ENCODE data around the gene MSMO1. TPM values are rescaled to one million over a fixed set of nuclear protein-coding genes. Genes with fewer than 3 reads are reported as not detected.
A peak's percentile ranks its signal among the peaks of the same experiment; 100 is the strongest.
"Not testable (repeated sequence)": the region's sequence is repeated elsewhere in the genome, so short reads cannot be mapped to it uniquely, and the experiment has no call there.

Gene MSMO1
- total and polyA plus RNA-seq, 2 of the 8 experiments (the other 6 are each of a cell fraction or from before 2014, with no cell fraction given): 79.8 to 109 TPM

DNA sequence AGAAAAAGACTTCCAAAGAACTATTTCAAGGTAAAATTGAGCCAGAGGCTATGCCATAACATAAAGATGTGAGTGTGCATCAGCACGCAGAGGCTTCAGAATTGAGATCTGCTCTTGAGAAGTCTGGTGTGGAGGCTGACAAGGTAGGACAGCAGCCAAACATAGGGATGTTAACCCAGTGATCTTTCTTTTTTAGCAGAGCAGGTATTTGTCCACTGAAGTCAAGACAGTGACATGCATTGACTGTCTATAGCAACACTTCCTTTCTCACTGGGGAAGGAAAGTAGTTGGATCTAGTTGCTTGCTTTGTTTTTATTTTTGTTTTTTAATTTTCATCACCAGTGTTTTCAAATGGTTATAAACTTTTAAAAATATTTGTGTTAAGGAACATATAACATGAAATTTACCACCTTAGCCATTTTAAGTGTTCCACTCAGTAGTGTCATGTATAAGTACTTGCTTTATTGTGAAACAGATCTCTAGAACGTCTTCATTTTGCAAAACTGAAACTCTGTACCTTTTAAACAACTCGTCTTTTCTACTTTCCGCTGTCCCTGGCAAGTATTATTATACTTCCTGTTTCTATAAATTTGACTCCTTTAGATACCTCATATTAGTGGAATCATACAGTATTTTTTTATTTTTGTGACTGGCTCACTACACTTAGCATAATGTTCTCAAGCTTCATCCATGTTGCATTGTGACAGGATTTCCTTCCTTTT lies 40.7 kb upstream of the MSMO1 start:
- H4K8ac ChIP-seq (ENCODE audit: extremely low read depth, insufficient read depth, low read length); H2AFZ ChIP-seq (ENCODE audit: low read length); H3K36me3 ChIP-seq (ENCODE audit: control insufficient read depth in 2 of 4, insufficient read depth in 4 of 4, low read length in 3 of 4); H3K56ac ChIP-seq (replicated peaks; ENCODE audit: insufficient read length, low read depth, low read length); H4K5ac ChIP-seq (ENCODE audit: insufficient read length, low read depth, low read length); H3K4me1 ChIP-seq (replicated peaks in 1 of 4; ENCODE audit: control insufficient read depth in 3 of 4, insufficient read depth in 4 of 4, low read length in 3 of 4); H3K14ac ChIP-seq (ENCODE audit: insufficient read length); H2BK5ac ChIP-seq (ENCODE audit: low read depth, low read length); H3K23ac ChIP-seq (ENCODE audit: insufficient read length); H3K9ac ChIP-seq (replicated peaks in 1 of 4; ENCODE audit: extremely low read depth in 1 of 4, low read depth in 3 of 4, low read length in 3 of 4); H4K20me1 ChIP-seq (replicated peaks in 1 of 2; ENCODE audit: control insufficient read depth in 1 of 2, insufficient read depth in 2 of 2, low read length in 2 of 2); H3K23me2 ChIP-seq (ENCODE audit: low read depth, low read length); POLR2A ChIA-PET (ENCODE audit: partially characterized antibody); H2BK15ac ChIP-seq (ENCODE audit: low read length); CTCF ChIA-PET (ENCODE audit: partially characterized antibody); H3K4ac ChIP-seq (replicated peaks; ENCODE audit: insufficient read length, low read depth, low read length); H3K79me2 ChIP-seq (ENCODE audit: control insufficient read depth in 1 of 2, insufficient read depth in 2 of 2, low read length in 2 of 2); H2BK20ac ChIP-seq (ENCODE audit: low read length); H3K79me1 ChIP-seq (ENCODE audit: low read depth, low read length); DNase-seq (ENCODE audit: low read depth in 1 of 2, low spot score in 2 of 2); H3K4me2 ChIP-seq (ENCODE audit: insufficient read depth in 1 of 2, low read depth in 2 of 2, low read length in 2 of 2); H3K27me3 ChIP-seq (replicated peaks in 1 of 4; ENCODE audit: control insufficient read depth in 3 of 4, extremely low read depth in 1 of 4, insufficient read depth in 3 of 4, low read length in 3 of 4); H2BK120ac ChIP-seq (replicated peaks; ENCODE audit: low read depth, low read length); H2AK5ac ChIP-seq (ENCODE audit: low read depth, low read length); H3K18ac ChIP-seq (ENCODE audit: extremely low read depth, low read length); H4K91ac ChIP-seq (replicated peaks; ENCODE audit: insufficient read length, low read length); H3K27ac ChIP-seq (ENCODE audit: low read depth, low read length); H2BK12ac ChIP-seq (ENCODE audit: low read depth, low read length); H3K4me3 ChIP-seq (ENCODE audit: extremely low read depth in 1 of 4, insufficient read depth in 2 of 4, low read depth in 3 of 4, low read length in 4 of 4): not testable (repeated sequence)
- FAIRE-seq: peak; percentile 50
- peaks cover 3 to 11% of the 10 kb centered on the region in 2 experiments; a peak in 3 of 4 replicates for H3K9me3 ChIP-seq (ENCODE audit: insufficient read depth in 2 of 2, low read depth in 1 of 2, low read length in 1 of 2)
- 98% methylated on average over 4 of the region's 4 CpGs; no CpG with 5 or more reads in 1 of the 2 experiments for WGBS, 2 experiments (ENCODE audit: extremely low coverage in 1 of 2, insufficient coverage in 1 of 2, insufficient read length in 1 of 2, insufficient replicate concordance in 2 of 2, low coverage in 1 of 2, low lambda C conversion rate in 2 of 2, missing lambda C conversion rate in 1 of 2)
